Measurements from ENCODE around the gene SEMA7A.

Gene SEMA7A

DNA sequence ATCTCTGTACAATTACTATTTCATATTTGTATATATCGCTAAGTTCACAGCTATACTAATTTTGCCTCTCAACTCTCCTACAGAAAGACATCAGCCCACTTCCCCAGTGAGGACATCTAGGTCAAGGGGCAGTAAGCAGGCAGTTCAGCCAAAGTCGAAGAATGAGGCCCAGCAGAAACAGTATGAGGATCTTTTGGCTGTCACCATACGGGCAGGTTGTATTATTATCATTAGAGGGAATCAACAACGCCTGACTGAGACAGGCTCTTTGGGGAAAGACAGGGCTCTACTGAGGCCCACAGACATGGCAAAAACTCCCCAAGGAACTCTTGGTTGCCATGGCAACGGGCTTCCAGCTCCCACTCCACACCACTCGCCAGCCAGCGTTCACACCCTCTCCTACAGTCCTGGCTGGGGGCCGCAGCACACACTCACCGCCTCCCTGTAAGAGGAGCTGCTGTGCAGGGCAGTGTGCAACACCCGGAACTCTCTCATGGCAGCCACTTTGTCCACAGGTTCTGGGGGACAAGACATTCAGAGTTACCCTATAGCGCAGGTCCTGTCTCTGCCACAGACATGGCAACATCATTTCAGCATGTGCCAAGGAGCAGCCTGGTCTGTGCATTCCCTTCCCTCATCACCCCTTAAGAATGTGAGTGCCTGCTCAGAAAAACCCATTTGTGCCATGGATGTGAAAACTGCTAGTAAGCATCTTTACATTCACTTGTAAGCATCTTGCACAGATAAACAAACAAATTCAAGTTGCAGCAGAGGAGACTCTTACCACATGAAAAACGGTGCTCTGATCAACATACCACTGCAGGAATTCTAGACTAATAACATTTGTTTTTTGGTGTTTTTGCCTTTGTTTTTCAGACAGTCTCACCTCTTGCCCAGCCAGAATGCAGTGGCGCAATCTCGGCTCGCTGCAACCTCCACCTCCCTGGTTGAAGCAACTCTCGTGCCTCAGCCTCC, 18.4 kb upstream of the SEMA7A start:
- DNase-seq: no peak

DNA sequence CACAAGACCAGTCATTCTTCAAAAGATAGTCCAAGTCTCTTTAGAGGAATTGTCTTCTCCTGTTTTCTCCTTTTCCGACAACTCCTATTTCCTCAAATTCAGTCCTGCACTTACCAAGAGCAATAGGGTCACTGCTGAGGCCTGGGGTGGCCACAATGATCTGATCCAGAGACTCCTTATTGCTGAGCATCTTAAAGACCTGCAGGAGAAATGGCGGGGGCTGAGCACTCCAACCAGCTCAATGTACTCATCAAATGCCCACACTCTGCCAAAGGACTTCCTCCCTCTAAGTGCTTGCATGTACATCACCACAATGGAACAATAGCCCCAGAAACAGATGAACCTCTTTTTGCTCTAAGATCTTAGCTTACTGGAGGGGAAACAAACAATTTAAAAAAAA, 17.6 kb upstream of the SEMA7A start:
- DNase-seq: no peak

DNA sequence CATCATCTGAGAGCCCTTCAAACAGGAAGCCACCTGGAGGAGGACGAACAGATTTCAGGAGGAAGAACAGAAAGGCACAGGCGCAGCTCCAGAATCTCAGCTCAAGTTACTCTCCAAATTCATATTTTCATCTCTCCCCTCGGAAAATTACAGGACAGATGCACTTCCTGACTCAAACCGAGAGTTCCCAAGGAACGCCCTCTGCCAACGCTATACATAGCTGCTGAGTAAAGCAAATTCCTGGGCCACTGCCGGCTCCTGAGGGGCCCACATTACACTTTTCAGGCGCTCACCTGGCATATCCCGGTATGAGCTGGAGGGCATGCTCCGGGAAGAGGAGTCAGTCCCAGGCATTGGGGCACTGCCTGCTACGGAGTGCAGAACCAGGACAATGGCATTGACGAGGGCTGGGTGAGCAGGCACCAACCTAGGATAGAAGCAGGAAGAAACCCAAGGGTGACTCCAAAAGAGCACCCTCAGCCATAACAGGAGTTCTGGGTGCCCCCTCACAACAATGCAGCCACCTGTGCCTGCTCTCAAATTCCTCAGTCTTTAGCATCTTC, 16.0 kb upstream of the SEMA7A start:
- no peak for DNase-seq

DNA sequence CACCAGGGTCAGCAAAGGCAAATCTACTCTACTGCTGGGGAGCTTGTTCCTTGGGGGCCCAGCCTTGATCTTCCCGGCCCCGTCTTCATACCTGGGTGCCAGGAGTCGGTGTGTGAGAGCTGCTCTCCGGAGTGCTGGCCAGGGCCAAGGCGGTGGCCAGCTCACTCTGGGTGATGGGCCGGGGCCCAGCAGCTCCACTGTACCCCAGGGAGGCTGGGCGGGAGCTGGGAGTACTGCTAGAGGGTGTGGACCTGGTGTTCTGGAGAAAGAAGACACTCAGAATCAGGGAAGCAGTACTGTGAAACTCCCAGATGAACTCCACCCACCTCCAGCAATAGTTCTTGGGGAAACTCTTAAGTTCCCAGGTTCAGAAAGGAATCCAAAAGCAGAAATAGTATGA, 15.3 kb upstream of the SEMA7A start:
- no peak for DNase-seq

DNA sequence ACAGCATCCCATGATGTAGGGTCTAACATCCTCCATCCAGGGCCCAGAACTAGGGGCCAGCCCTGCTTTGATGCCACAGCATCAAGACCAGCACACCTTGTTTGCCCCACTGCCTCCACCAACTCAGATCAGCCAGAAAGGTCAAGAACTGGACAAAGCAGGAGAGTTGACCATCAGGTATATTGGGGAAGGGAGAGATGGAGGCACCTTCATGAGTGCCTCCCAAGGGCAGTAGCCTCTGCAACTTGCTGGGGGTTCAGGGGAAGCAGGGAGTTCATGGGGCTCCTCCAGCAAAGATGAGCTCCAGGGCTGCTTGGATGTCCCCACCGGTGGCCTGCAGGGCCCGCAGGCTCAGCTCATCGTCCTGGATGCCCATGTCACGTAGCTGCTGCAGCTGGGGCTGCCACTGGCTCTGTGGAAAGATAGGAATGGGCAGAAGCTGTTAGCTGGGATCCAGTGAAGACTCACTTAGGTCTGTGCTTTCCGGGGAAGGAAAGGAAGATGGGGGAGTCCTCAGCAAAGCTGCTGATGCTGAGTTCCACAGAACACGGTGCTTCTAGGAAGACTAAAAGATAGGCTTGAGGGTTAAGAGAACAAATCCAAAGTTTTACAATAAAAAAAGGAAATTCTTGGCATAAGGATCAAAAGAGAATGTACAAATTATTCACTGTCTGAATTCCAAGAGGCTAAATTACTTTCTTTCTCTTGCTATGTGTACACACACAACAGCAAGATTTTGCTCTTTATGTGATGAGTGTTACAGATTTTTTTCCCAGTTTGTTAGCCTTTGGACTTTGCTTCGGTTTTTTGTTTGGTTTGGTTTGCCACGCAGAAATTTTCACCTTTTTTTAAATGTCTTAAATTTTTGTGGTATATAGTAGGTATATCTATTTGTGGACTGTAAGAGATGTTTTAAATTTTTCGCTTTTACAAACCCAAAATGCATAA, 12.3 kb upstream of the SEMA7A start:
- DNase-seq: no peak

DNA sequence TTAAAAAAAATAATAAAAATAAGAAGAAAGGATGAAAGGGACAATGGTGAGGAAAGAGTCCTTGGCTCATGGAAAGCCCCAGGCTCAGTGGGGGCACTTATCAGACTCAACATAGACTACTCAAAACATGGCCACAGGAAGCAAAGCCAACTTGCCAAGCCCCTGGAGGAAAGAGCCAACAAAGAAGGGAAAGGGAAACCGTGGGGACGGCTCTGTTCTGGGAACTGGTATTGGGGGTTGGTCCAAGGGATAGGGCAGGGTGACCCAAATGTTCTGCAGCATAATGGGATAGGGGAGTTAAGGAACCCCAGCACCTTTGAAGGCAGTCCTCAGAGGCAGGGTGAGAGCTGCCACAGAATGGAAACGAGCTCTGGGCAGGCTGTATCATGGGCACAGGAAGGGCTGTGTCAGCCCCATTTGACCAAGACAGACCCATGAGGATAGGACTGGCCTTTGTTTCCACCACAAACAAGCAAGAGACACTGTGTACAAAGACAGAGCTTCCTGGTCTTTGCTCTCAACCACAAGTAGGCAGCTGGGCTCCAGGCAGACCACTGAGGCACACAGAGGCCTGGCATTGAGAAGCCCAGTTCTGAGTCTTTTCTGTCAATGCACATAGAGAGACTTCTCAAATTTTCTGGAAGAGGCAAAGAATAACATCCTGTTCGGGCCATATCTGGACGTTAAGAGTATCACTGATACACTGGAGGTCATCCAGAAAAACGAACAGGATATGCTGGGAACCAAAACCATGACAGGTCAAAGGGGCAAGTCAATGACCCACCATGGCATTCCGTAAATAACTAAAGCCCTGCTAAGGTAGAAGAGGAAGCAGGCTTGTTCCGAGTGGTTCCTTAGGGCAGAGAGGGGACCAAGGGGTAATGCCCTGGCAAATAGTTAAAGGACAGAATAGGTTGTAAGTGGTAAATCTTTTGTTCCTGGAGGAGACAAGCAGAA, 10.6 kb upstream of the SEMA7A start:
- no peak for DNase-seq

DNA sequence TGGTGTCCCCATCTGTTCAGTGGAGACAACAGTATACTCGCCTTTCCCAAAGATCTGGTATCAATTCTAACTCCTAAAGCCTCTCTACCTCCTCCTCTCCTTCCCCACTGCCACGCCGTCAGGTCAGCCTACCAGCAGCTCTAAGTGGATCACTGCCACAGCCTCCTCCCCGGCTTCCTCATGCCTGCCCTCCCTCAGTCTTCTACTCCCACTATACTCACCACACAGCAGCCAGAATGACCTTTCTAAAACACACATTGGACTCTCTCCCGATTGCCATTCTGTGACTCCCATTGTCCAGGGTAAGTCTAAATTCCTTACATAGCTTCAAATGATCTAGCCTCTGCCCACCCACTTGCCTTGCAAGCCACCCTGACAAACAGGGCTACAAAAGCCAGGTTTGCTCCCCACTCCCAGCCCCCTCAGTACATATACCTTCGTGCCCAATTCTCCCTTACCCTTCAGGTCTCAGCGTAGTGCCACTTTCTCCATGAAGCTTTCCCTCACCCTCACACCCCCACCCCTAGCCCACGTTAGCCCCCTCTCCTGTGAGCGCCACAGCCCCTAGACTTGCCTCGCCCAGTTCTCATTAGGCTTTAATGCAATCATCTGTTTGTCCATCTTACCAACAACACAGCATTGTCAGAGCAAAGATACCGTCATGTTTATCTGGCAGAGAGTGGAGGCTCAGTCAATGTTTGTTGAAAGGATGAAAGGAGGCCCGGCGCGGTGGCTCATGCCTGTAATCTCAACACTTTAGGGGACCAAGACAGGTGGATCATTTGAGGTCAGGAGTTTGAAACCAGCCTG, 9.5 kb upstream of the SEMA7A start:
- no peak for DNase-seq

DNA sequence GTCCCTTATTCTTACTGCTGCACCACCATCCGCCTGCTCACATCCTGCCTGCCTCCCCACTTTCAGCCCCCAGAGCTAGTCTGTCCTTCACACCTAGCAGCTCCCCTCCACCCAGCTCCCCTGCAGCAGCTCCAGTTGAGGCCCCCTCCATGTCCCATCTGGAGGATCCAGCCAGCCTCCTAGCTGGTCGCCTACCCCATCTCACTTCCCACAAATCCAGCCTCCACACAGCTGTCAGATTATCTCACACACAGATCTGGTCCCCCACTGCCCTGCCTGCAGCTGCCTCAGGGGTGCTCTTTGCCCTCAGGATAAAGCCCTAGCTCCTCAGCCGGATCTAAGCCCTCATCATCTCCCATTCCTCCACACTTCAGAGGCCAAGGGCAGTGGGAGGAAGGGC, 8.8 kb upstream of the SEMA7A start:
- DNase-seq: no peak

DNA sequence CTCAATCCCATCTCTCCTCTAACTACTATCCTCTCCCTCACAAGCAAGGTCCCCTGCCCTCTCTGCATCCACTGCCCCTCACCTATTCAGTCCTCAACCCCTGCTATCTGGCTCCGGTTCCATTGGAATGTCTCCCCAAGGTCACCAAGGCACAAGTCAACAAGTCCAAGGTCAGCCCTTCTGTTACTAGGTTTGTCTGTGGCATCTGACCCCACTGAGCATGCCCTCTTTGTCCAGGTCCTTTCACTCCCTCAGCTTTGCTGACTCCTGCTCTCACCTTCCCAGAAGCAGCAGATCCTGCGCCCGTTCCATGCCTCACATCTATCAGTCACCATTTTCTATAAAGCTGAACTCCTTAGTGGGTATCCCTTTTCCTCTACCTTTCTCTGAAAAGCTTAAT, 8.3 kb upstream of the SEMA7A start:
- DNase-seq: no peak

DNA sequence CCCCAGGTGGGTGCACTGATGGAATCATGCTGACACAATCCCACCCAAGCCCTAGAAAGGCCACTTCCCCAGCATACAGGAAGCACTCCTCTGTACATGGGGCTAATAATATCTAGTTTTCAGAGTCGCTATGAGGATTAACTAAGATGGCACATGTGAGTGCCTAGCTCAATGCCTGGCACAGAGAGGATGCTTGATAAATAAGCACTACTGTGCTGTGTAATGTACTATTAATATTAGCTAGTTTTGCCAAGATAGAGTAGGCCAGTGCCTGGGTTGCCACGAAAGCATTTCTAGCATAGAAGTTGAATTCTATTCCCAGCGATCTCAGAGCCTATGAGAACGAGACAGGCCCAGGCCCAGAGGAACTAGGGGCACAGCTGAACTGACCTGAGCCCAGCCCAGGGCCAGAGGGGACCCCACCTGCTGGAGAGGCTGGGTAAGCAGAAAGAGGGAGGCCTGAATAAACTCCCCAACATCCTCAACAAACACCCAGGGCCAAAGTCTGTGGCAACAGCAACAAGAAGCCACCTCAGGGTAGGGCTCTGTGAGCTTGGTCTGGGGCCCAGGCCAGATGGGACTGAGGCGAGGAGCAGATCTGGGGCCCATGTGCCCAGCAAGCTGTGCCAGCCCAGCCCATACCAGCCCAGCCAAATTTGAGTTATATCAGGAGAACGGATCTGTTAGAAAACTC, 7.6 kb upstream of the SEMA7A start:
- no peak for DNase-seq

DNA sequence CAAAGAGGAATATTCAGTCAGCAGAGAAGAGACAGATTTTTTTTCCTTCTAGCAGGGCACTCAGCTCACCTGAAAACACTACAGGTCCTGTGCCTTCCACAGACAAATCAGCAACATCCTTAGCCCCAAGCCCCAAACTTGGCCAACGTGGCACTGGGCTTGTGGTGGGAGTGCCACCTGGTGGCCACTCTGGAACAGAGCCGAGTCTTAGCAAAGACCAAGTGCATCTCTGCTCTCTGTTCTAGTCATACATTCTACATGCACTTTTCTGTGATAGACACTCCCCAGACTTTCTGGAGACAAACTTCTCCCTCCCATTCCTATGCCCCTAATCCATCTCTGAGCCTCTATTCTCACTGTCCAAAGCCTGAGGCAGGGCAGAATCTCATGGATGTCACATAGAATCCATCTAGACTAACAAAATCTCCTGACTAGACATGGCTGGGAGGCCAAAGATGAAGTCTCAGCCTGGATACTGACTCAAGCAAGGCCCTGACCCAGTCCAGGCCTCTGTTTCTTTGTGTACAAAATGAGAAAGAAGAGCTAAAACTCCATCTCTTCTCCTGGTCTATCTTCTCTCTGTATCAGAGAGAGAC, 5.1 kb upstream of the SEMA7A start:
- DNase-seq: no peak

DNA sequence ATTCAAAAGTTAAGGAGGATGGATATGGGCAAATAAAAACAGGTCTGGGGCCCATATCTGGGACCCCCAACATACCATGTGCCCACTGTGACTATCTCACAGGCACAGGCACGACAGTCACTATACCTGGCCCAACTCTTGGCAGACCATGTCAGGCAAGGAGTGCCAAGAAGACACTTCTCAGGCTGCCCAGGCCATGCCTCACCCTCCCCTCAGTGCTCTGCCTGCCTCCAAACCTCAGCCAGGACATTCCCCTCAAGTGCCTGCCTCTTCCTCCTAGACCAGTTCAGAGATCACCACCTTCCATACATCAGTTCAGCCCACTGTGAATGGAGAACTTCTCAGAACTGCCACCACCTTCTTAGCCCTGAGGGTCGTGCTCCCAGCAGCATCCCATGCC, 4.4 kb upstream of the SEMA7A start:
- DNase-seq: no peak

DNA sequence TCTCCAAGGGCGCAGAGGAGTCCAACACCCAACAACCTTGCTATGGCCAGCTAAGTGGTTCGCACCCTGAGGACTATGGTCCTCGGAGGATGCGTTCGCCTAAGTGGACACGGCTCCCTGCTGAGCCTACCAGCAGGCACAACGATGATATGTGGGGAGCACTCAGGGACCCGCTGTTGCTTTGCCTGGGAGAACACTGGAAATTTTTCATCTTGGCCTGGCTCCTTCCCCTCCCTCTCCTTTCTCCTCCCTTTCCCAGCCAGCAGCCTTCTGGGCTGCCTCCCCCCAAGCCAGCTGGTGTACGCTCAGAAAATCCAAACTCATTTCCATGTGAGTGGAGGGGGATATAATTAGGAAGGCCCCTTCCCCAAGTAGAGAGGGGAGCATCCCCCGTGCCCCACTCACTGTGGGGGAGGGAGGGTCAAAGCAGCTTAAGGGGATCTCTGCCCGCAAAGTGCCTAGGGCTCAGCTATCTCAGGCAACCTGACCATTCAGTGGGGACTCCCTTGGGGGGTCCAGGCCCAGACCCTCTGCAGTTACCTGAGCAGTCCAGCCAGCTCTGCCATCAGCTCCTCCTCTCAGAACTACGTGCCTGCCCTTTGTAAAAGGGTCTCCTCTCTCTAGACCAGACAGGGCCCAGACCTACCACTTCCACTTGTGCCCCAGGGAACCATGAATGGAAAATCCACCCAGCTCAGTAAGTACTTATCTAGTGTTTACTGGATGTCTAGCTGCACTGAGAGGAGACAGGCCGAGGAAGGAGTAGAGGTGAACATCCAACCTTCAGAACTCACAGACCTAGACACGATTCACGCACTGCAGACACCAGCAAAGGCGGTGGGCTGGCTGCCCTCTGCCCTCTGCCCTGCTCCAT, 742 bp upstream of the SEMA7A start:
- DNase-seq: no peak

DNA sequence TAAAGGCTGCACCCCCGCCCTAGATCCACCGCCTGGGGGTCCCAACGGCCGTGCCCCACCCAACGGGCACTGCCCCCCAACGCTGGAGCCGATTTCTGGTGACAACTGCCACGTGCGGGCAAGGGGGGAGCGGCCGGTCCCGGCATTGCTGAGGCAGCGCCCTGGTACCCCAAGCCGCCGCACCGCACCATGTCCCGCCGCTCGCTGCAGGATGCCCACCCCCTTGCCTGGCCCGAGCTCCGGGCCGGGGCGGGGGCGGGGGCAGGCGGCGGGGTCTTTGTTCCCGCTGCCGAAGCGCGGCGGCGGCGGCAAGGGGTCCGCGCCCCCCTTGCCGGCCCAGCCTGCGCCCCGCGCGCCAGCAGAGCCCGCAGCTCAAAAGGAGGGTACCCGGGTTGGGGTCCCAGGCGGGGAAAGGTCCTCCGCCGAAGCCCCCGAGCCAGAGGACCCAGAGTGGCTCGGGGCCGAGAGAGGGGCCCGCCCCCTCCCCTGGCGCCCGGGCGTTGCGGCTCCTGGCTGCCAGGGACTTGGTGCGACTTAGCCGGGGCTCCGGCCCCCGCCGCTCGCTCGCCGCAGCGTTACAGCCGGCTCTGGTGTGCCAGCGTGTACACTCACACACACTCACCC, 678 bp downstream of the SEMA7A start:
- no peak for DNase-seq

DNA sequence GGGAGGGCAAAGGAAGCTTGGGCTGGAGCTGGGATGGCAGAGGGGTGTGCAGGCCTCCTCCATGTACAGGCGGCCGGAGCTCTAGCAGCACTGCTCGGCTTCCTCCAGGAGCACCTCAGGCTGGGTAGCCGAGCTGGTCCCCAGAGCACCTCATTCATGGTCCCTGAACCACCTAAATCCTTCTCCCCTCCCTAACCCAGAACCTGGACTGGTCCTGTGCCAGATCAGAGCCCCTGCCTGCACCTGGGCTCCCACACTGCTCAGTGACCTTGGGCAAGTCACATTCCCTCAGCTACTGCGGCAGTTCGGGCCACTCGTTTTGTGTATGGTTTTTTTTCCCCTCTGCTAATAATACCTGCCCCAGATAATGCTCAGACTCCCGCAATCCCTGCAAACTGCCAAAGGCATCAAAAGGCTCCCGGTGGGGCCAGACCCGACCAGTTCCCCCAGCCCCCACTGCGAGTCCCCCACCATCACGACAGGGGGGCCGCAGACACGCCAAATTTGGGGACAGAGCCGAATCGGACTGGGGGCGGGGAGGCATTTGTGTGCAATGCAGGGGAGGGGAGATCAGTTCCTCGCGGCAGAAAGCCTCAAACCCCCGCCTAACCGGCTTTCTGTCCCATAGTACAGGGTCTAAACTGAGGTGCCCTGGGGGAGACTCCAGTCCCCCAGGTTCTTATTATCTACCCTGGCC, 1.3 kb downstream of the SEMA7A start:
- DNase-seq: no peak

DNA sequence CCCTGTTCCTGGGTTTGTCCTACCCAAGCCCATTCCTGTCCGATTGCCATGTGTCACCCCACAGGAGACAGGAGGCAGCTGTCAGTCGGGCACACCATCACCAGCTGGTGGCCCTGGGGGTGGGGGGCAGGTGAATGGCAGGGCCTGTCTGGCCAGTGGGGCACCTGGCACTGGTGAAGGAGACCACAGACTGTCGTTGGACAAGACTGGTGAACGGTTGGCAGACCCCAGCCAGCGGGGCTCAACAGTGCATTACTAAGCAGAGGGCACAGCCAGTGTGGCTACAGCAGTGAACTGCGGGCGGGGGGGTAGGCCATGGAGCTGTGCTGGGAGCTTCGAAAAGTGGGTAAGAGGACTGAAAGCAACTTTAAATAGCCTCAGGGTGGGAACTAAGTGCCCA, 2.1 kb downstream of the SEMA7A start:
- no peak for DNase-seq

DNA sequence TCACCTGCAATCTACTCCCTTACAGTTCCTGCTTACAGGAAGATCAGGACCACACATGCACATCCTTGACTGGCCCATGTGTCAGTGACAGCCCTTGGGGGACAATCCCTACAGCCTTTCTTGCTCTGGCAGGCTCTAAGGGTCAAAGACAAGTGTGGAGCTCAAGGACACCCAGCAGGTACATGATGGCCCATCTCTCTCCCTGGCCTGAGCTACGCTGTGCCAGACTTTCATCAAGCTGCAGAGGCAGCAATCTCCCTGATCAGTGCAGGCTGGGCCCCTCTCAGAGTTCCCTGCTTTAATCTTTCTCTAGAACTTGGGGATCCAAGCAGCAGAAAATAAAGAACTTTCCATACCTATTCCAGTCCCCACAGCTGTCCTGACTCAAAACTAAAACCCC, 2.6 kb downstream of the SEMA7A start:
- no peak for DNase-seq

DNA sequence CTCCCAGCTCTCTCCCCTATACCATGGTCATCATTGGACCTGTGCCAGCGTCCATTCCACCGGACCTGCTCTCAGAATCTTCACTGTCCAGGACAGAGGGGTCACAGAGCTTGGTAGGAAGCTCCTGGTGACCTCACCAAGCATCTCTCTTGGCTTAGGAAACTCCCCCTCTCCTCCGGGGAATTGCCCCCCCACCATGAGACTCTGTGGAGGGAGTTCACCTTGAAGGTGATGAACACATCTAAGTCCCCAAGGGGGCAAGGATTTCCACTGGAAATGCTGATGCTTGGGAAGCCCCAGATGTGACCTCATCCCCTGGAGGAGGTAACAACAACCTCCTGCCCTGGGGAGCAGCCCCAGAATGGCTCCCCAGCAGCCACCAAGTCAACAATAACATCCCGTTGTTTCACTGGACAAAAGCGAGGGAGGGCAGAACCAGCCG, 3.2 kb downstream of the SEMA7A start:
- no peak for DNase-seq

All from NCI-H1436 treated with DMSO at 0.1 percent for 48 hours (cell line).